Measurements from ENCODE around the gene SUSD1. TPM values are rescaled to one million over a fixed set of nuclear protein-coding genes. Genes with fewer than 3 reads are reported as not detected.
"Not testable (repeated sequence)": the region's sequence is repeated elsewhere in the genome, so short reads cannot be mapped to it uniquely, and the experiment has no call there.

Gene SUSD1
- total RNA-seq, 1 experiment from 2014 or later, result 15.3 TPM

DNA sequence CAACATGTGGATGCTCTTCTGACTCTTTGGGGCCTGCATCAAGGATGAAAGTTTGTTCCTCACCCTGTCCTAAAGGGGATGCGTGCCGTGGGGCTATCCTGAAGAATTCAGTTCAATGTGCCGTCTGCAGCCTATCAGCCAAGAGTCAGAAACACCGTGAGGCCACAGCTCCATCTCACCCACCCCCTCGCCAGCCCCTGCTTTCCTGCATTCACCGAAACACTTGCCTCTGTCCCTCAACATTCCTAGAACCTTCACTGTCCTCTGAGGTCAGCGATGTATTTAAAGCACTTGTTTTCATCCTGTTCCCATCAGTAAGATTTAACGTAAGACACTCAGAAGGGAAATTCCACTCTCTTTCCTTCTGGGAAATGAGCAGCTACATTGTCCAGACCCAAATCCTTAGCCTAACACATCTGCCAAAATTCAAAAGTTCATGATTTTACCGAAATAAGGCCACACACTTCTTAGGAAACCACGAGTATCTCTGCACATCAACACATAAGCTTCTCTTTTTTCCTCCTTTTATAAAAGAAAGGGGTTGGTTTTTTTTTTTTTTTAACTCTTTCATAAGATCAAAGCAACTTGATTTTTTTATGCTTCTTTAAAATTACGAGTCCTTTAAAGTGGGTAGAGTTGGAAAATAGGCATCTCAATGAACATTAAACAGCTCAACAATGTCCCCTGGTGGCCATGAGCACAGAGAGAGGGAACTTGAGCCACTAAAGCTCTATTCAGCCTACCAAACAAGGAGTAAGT lies 100.7 kb downstream of the SUSD1 start:
- no TSS peak for BruUV-seq (replicated peaks)
- H3K4me1 ChIP-seq (ENCODE audit: control insufficient read depth, insufficient read depth, low read length), result peaks cover 16% of the 10 kb centered on the region; the same call in 1 of the 2 replicates
- intact Hi-C loops (cut with micrococcal nuclease; ENCODE audit: unreplicated experiment) (loop anchor here (1.0 to 10.0 kb wide), 3 partner anchors 132 to 314 kb away; no protein-coding TSS in a partner anchor), in situ Hi-C loops (cut with HindIII; ENCODE audit: low pct_unique_long_range_greater_than_20kb, low sequenced_read_pairs) (no loop called here)
- peak; percentile 82 for DNase-seq (ENCODE audit: low read depth, low spot score)
- H3K27me3 ChIP-seq (ENCODE audit: control insufficient read depth, insufficient read depth, low read length), result no peaks in the 10 kb centered on the region
- H3K27ac ChIP-seq (ENCODE audit: low read length), result peak overlapping the region; percentile 91
- ChIA-PET CTCF (interaction anchor here (0.5 to 1.1 kb wide), 11 partner anchors 99 to 476 kb away, joined by 3 to 14 read pairs (median 7); no protein-coding TSS in a partner anchor), POLR2A (interaction anchor here (0.6 to 0.7 kb wide), 3 partner anchors 24 to 159 kb away, joined by 4 to 5 read pairs (median 5); no protein-coding TSS in a partner anchor)
- peak; percentile 88 for ATAC-seq
- TF ChIP-seq SIN3A (IDR thresholded peaks at IDR 0.05; ENCODE audit: borderline replicate concordance, insufficient read depth, low read depth, low read length) (no peak), REST (IDR thresholded peaks at IDR 0.05; ENCODE audit: insufficient read depth in 1 of 2, low read depth in 2 of 2, low read length in 1 of 2) (no peak), TCF7L2 (IDR thresholded peaks at IDR 0.05; ENCODE audit: low read depth, low read length) (peak; percentile 85), POLR2AphosphoS5 (IDR thresholded peaks at IDR 0.05; ENCODE audit: low read depth, low read length) (no peak), CTCF (IDR thresholded peaks at IDR 0.05) (peak; percentile 87)
- H3K4me3 ChIP-seq (ENCODE audit: low read depth in 2 of 2, low read length in 2 of 2), result no peak overlapping the region
- H3K9me3 ChIP-seq (ENCODE audit: control insufficient read depth, insufficient read depth, low read depth, low read length), result no peaks in the 10 kb centered on the region
- no peaks in the 10 kb centered on the region for H3K36me3 ChIP-seq (ENCODE audit: control insufficient read depth, insufficient read depth, low read length)

- H3K36me3 ChIP-seq (ENCODE audit: control insufficient read depth, insufficient read depth, low read length); H3K27me3 ChIP-seq (ENCODE audit: control insufficient read depth, insufficient read depth, low read length); in situ Hi-C loops (cut with HindIII; ENCODE audit: low pct_unique_long_range_greater_than_20kb, low sequenced_read_pairs); H3K9me3 ChIP-seq (ENCODE audit: control insufficient read depth, insufficient read depth, low read depth, low read length); DNase-seq (ENCODE audit: low read depth, low spot score); CTCF ChIA-PET; BruUV-seq (replicated peaks); ATAC-seq; H3K4me3 ChIP-seq (ENCODE audit: low read depth in 2 of 2, low read length in 2 of 2); POLR2A ChIA-PET: not testable (repeated sequence)
- Histone ChIP-seq H3K4me1 (ENCODE audit: control insufficient read depth, insufficient read depth, low read length) (peaks cover 16% of the 10 kb centered on the region; the same call in 1 of the 2 replicates), H3K27ac (ENCODE audit: low read length) (peak overlapping the region; percentile 91)
- intact Hi-C loops (cut with micrococcal nuclease; ENCODE audit: unreplicated experiment), result loop anchor here (1.0 to 10.0 kb wide), 3 partner anchors 131 to 313 kb away; no protein-coding TSS in a partner anchor
Measured at GRCh38 chr9:112073639-112074173, 101.4 kb downstream of the SUSD1 start.
